ENCODE data around the gene NDUFAF2.
A peak's percentile ranks its signal among the peaks of the same experiment; 100 is the strongest.

The NDUFAF2 gene

GRCh38 chr5:61142811-61143210 is 197.8 kb downstream of the NDUFAF2 start:
- Histone ChIP-seq H3K4me3 (no peak overlapping the region), H3K27ac (no peak overlapping the region)
- TF ChIP-seq CTCF (IDR thresholded peaks at IDR 0.05), result no peak
- no peak for DNase-seq (ENCODE audit: low spot score)

GRCh38 chr5:61148515-61148914 is 203.5 kb downstream of the NDUFAF2 start:
- TF ChIP-seq CTCF (IDR thresholded peaks at IDR 0.05), result no peak
- no peak for DNase-seq (ENCODE audit: low spot score)
- Histone ChIP-seq H3K4me3 (no peak overlapping the region), H3K27ac (no peak overlapping the region)

GRCh38 chr5:61151893-61152292 is 206.9 kb downstream of the NDUFAF2 start:
- Histone ChIP-seq H3K27ac (no peak overlapping the region), H3K4me3 (no peak overlapping the region)
- no peak for TF ChIP-seq CTCF (IDR thresholded peaks at IDR 0.05)
- DNase-seq (ENCODE audit: low spot score), result no peak

- no peak for TF ChIP-seq CTCF (IDR thresholded peaks at IDR 0.05)
- no peak overlapping the region for H3K27ac ChIP-seq
- no peak for DNase-seq (ENCODE audit: low spot score)
- H3K4me3 ChIP-seq, result no peak overlapping the region
Measured at GRCh38 chr5:61159070-61159469, 214.1 kb downstream of the NDUFAF2 start.

- TF ChIP-seq CTCF (IDR thresholded peaks at IDR 0.05), result no peak
- no peak for DNase-seq (ENCODE audit: low spot score)
- no peak overlapping the region for H3K4me3 ChIP-seq
- H3K27ac ChIP-seq, result no peak overlapping the region
Measured at GRCh38 chr5:61159836-61160235, 214.8 kb downstream of the NDUFAF2 start.

GRCh38 chr5:61160497-61160896 is 215.5 kb downstream of the NDUFAF2 start:
- H3K4me3 ChIP-seq, result no peak overlapping the region
- DNase-seq (ENCODE audit: low spot score), result no peak
- no peak overlapping the region for H3K27ac ChIP-seq
- TF ChIP-seq CTCF (IDR thresholded peaks at IDR 0.05), result no peak

- peak; percentile 92 for DNase-seq (ENCODE audit: low spot score)
- TF ChIP-seq CTCF (IDR thresholded peaks at IDR 0.05), result no peak
- Histone ChIP-seq H3K27ac (peak within 1 kb of the TSS; percentile 81 to 91), H3K4me3 (peak within 1 kb of the TSS; percentile 89)
Measured at GRCh38 chr5:61162010-61162831, 217.2 kb downstream of the NDUFAF2 start, which contains the start of gene SMIM15. TSS of gene SMIM15 (minus strand) at chr5:61162468. CDS start at chr5:61160171, 2,297 bp downstream.

Data from coronary artery (tissue), 2 donors.